ENCODE data around the gene PHF20.

GRCh38 chr20:35856866-35857265 is 85.1 kb downstream of the PHF20 start:
- TF ChIP-seq CTCF (IDR thresholded peaks at IDR 0.05) (no peak), POLR2A (IDR thresholded peaks at IDR 0.05) (no peak)
